ENCODE results near the gene MXD3.

Gene MXD3

GRCh38 chr5:177335701-177336065 lies 24.0 kb upstream of the MXD3 start:
- Histone ChIP-seq H3K9ac (no peak overlapping the region), H3K79me2 (peaks cover 42% of the 10 kb centered on the region), H3K4me1 (no peaks in the 10 kb centered on the region), H3K27ac (no peak overlapping the region), H3K36me3 (ENCODE audit: control insufficient read depth, insufficient read depth, low read length) (no peaks in the 10 kb centered on the region), H3K27me3 (ENCODE audit: control insufficient read depth, insufficient read depth, low read length) (no peaks in the 10 kb centered on the region), H2AFZ (no peak overlapping the region), H3K9me3 (ENCODE audit: control insufficient read depth, low read length) (no peaks in the 10 kb centered on the region), H3K4me3 (ENCODE audit: low read depth, low read length) (no peak overlapping the region), H3K4me2 (ENCODE audit: low read length) (no peak overlapping the region)
- TF ChIP-seq CTCF (IDR thresholded peaks at IDR 0.05), result no peak

GRCh38 chr5:177334781-177335700 lies 23.3 kb upstream of the MXD3 start:
- Histone ChIP-seq H3K36me3 (ENCODE audit: control insufficient read depth, insufficient read depth, low read length) (no peaks in the 10 kb centered on the region), H3K4me1 (no peaks in the 10 kb centered on the region), H3K9ac (no peak overlapping the region), H3K27me3 (ENCODE audit: control insufficient read depth, insufficient read depth, low read length) (no peaks in the 10 kb centered on the region), H3K4me3 (ENCODE audit: low read depth, low read length) (no peak overlapping the region), H3K79me2 (peaks cover 35% of the 10 kb centered on the region), H3K4me2 (ENCODE audit: low read length) (no peak overlapping the region), H3K27ac (no peak overlapping the region), H2AFZ (no peak overlapping the region), H3K9me3 (ENCODE audit: control insufficient read depth, low read length) (no peaks in the 10 kb centered on the region)
- no peak for TF ChIP-seq CTCF (IDR thresholded peaks at IDR 0.05)

GRCh38 chr5:177334155-177334551 lies 22.5 kb upstream of the MXD3 start:
- Histone ChIP-seq H3K36me3 (ENCODE audit: control insufficient read depth, insufficient read depth, low read length) (no peaks in the 10 kb centered on the region), H2AFZ (no peak overlapping the region), H3K79me2 (peaks cover 30% of the 10 kb centered on the region), H3K9ac (no peak overlapping the region), H3K27ac (no peak overlapping the region), H3K4me1 (no peaks in the 10 kb centered on the region), H3K27me3 (ENCODE audit: control insufficient read depth, insufficient read depth, low read length) (no peaks in the 10 kb centered on the region), H3K4me3 (ENCODE audit: low read depth, low read length) (no peak overlapping the region), H3K4me2 (ENCODE audit: low read length) (no peak overlapping the region), H3K9me3 (ENCODE audit: control insufficient read depth, low read length) (no peaks in the 10 kb centered on the region)
- no peak for TF ChIP-seq CTCF (IDR thresholded peaks at IDR 0.05)

GRCh38 chr5:177333420-177334154 lies 21.9 kb upstream of the MXD3 start:
- H2AFZ ChIP-seq, result no peak overlapping the region
- H3K4me1 ChIP-seq, result no peaks in the 10 kb centered on the region
- no peaks in the 10 kb centered on the region for H3K9me3 ChIP-seq (ENCODE audit: control insufficient read depth, low read length)
- peaks cover 29% of the 10 kb centered on the region for H3K79me2 ChIP-seq
- no peaks in the 10 kb centered on the region for H3K27me3 ChIP-seq (ENCODE audit: control insufficient read depth, insufficient read depth, low read length)
- no peak overlapping the region for H3K27ac ChIP-seq
- no peak overlapping the region for H3K9ac ChIP-seq
- no peak overlapping the region for H3K4me2 ChIP-seq (ENCODE audit: low read length)
- H3K4me3 ChIP-seq (ENCODE audit: low read depth, low read length), result no peak overlapping the region
- H3K36me3 ChIP-seq (ENCODE audit: control insufficient read depth, insufficient read depth, low read length), result no peaks in the 10 kb centered on the region
- no peak for TF ChIP-seq CTCF (IDR thresholded peaks at IDR 0.05)

Measured in parathyroid adenoma (tissue), 2 donors.